ENCODE measurements around the gene MRC2.

Gene MRC2

DNA sequence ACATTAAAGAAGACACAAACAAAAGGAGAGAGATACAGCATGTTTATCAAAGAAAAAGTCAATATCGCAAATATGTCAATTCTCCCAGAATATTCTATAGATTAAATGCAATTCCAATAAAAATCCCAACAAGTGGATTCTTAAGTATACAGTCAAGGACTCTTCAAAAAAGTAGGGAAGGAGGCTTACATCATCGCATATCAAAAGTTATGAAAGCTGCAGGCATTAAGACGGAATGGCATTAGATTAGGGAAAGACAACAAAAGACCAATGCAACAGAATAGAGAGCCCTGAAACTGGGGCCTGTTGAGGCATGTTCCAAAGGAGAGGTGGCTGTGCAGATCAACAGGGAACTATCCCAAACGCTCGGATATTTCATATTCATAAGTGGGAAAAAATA is 104.7 kb downstream of the MRC2 start:
- H3K9ac ChIP-seq: no peak overlapping the region
- no peaks in the 10 kb centered on the region for H3K36me3 ChIP-seq (ENCODE audit: control insufficient read depth, insufficient read depth, low read length)
- no peaks in the 10 kb centered on the region for H3K27me3 ChIP-seq (ENCODE audit: control insufficient read depth, insufficient read depth, low read length)
- H2AFZ ChIP-seq: no peak overlapping the region
- H3K4me2 ChIP-seq (ENCODE audit: low read length): no peak overlapping the region
- no peaks in the 10 kb centered on the region for H3K9me3 ChIP-seq (ENCODE audit: control insufficient read depth, low read length)
- H3K79me2 ChIP-seq: no peaks in the 10 kb centered on the region
- H3K27ac ChIP-seq: no peak overlapping the region
- TF ChIP-seq, protein P1, sequence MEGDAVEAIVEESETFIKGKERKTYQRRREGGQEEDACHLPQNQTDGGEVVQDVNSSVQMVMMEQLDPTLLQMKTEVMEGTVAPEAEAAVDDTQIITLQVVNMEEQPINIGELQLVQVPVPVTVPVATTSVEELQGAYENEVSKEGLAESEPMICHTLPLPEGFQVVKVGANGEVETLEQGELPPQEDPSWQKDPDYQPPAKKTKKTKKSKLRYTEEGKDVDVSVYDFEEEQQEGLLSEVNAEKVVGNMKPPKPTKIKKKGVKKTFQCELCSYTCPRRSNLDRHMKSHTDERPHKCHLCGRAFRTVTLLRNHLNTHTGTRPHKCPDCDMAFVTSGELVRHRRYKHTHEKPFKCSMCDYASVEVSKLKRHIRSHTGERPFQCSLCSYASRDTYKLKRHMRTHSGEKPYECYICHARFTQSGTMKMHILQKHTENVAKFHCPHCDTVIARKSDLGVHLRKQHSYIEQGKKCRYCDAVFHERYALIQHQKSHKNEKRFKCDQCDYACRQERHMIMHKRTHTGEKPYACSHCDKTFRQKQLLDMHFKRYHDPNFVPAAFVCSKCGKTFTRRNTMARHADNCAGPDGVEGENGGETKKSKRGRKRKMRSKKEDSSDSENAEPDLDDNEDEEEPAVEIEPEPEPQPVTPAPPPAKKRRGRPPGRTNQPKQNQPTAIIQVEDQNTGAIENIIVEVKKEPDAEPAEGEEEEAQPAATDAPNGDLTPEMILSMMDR (IDR thresholded peaks at IDR 0.05): no peak
- H3K4me1 ChIP-seq: peaks cover 8% of the 10 kb centered on the region
- no peak overlapping the region for H3K4me3 ChIP-seq (ENCODE audit: low read depth, low read length)

DNA sequence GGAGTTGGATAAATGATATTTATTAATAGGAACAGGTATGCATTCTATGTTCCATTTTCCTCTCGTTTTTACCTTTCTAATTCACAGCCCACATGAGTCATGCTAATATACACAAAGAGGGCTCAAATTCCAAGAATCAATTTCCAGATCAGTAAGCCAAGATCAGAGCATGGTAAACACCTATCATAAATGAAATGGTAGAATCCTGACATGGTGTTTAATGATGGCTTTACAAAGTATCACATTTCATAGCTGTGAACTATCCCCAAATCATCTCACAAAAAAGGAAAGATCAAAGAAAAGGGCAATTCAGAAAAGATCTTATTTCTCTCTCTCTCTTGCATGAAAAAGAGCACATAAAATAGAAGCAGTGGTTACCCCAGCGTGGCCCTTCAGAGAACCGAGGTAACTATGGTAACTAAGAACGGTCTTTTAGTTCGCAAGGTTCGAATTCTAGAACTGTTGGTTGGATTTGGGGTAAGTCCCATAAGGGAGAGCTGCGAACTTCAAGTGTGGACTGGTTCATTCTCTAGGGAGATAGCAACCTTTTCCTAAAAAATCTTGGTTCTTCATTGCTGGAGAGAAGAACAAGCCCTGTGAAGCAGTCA is 107.7 kb downstream of the MRC2 start:
- Histone ChIP-seq H3K9me3 (ENCODE audit: control insufficient read depth, low read length) (no peaks in the 10 kb centered on the region), H3K4me2 (ENCODE audit: low read length) (no peak overlapping the region), H3K27ac (no peak overlapping the region), H3K9ac (no peak overlapping the region), H3K27me3 (ENCODE audit: control insufficient read depth, insufficient read depth, low read length) (no peaks in the 10 kb centered on the region), H2AFZ (peak overlapping the region; percentile 48), H3K4me3 (ENCODE audit: low read depth, low read length) (no peak overlapping the region), H3K36me3 (ENCODE audit: control insufficient read depth, insufficient read depth, low read length) (no peaks in the 10 kb centered on the region), H3K4me1 (peaks cover 8% of the 10 kb centered on the region), H3K79me2 (no peaks in the 10 kb centered on the region)
- TF ChIP-seq, protein P1 (IDR thresholded peaks at IDR 0.05): no peak

DNA sequence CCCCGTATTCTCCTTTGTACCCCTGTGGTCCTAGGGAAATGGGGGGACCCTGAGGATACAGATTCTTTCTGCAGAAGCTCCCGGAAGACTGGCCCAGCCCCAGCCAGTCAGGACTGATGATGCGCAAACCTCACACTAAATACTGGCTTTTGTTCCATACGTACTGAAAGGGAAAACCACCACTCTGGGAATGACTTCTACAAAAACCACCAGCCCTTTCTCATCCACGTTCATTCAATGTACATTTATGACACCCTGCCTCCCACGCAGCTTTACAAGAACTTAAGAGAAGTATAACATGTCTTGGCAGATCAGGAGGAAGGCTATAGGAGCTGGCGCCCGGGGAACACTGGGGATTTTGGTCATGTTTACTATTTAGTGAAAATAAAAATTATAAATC is 110.0 kb downstream of the MRC2 start:
- no peak overlapping the region for H3K27ac ChIP-seq
- TF ChIP-seq, protein P1 (IDR thresholded peaks at IDR 0.05): no peak
- H3K9ac ChIP-seq: no peak overlapping the region
- no peak overlapping the region for H3K4me2 ChIP-seq (ENCODE audit: low read length)
- H3K27me3 ChIP-seq (ENCODE audit: control insufficient read depth, insufficient read depth, low read length): no peaks in the 10 kb centered on the region
- peaks cover 8% of the 10 kb centered on the region for H3K4me1 ChIP-seq
- H3K79me2 ChIP-seq: no peaks in the 10 kb centered on the region
- H3K4me3 ChIP-seq (ENCODE audit: low read depth, low read length): no peak overlapping the region
- no peaks in the 10 kb centered on the region for H3K36me3 ChIP-seq (ENCODE audit: control insufficient read depth, insufficient read depth, low read length)
- no peaks in the 10 kb centered on the region for H3K9me3 ChIP-seq (ENCODE audit: control insufficient read depth, low read length)
- no peak overlapping the region for H2AFZ ChIP-seq

DNA sequence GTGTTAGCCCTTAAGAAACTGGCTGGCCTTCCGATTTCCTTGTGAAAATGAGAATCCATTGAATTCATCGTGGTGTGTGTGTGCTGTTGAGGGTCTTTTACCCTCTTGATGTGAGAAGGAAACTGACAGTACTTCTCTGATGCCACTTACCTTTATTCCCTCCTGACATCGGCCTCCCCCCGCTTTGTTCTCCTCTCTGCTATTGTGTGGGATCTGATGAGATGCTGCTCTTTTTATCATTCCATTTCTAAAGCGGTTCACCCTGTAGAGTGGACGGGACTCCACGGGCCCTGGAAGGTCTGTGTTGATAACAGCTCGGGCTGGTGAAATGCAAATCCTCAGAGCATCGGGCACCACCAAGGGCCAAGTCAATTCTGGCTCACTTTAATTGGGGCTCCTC is 110.8 kb downstream of the MRC2 start:
- no peaks in the 10 kb centered on the region for H3K79me2 ChIP-seq
- H3K4me3 ChIP-seq (ENCODE audit: low read depth, low read length): no peak overlapping the region
- TF ChIP-seq, protein P1 (IDR thresholded peaks at IDR 0.05): no peak
- H3K27me3 ChIP-seq (ENCODE audit: control insufficient read depth, insufficient read depth, low read length): no peaks in the 10 kb centered on the region
- no peaks in the 10 kb centered on the region for H3K36me3 ChIP-seq (ENCODE audit: control insufficient read depth, insufficient read depth, low read length)
- peaks cover 8% of the 10 kb centered on the region for H3K4me1 ChIP-seq
- no peak overlapping the region for H3K27ac ChIP-seq
- H3K4me2 ChIP-seq (ENCODE audit: low read length): no peak overlapping the region
- no peak overlapping the region for H2AFZ ChIP-seq
- H3K9me3 ChIP-seq (ENCODE audit: control insufficient read depth, low read length): no peaks in the 10 kb centered on the region
- H3K9ac ChIP-seq: no peak overlapping the region
